Measurements from ENCODE around the gene NLRX1. TPM values are rescaled to one million over a fixed set of nuclear protein-coding genes. Genes with fewer than 3 reads are reported as not detected.

The NLRX1 gene
- total RNA-seq, 4 donors from 2014 or later = 8.3 to 28.6 (median 21.3) TPM

DNA sequence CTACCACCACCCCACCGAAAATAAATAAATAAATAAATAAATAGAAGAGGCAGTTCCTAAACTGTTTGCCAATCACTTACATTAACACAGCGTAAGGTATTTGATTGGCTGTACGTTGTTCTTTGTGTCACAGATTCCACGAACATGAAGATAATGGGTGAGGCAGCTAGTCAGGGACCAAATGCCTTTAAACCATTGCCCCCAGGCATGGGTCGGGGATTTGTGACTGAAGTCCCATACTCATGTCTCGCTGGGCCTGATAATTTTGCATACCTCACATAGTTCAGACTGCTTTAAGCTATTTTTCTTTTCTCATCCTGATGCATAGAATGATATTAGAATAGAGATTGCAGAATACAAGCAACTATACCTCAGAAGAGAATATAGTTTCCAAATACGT is 34.0 kb downstream of the NLRX1 start:
- no peaks in the 10 kb centered on the region for H3K36me3 ChIP-seq
- no peak overlapping the region for H3K4me3 ChIP-seq
- DNase-seq = peak in 2 of 3 donors; percentile 2 to 10
- TF ChIP-seq, protein P1, sequence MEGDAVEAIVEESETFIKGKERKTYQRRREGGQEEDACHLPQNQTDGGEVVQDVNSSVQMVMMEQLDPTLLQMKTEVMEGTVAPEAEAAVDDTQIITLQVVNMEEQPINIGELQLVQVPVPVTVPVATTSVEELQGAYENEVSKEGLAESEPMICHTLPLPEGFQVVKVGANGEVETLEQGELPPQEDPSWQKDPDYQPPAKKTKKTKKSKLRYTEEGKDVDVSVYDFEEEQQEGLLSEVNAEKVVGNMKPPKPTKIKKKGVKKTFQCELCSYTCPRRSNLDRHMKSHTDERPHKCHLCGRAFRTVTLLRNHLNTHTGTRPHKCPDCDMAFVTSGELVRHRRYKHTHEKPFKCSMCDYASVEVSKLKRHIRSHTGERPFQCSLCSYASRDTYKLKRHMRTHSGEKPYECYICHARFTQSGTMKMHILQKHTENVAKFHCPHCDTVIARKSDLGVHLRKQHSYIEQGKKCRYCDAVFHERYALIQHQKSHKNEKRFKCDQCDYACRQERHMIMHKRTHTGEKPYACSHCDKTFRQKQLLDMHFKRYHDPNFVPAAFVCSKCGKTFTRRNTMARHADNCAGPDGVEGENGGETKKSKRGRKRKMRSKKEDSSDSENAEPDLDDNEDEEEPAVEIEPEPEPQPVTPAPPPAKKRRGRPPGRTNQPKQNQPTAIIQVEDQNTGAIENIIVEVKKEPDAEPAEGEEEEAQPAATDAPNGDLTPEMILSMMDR (IDR thresholded peaks at IDR 0.05) = no peak
- no peak for TF ChIP-seq POLR2A (IDR thresholded peaks at IDR 0.05)
- no peaks in the 10 kb centered on the region for H3K27me3 ChIP-seq
- H3K27ac ChIP-seq = no peak overlapping the region
- H3K9me3 ChIP-seq = no peaks in the 10 kb centered on the region
- H3K4me1 ChIP-seq = peaks cover 0 to 8% (median 7%) of the 10 kb centered on the region in 4 donors

DNA sequence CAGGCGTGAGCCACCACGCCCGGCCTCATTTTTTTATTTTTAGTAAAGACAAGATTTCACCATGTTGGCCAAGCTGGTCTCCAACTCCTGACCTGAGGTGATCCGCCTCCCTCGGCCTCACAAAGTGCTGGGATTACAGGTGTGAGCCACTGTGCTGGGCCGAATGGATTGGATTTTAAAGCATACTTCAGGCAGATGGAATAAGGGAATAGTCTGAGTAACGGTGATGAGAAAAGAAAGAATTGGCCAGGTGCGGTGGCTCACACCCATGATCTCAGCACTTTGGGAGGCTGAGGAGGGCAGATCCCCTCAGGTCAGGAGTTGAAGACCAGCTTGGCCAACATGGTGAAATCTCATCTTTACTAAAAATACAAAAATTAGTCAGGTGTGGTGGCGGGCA is 35.5 kb downstream of the NLRX1 start:
- H3K27me3 ChIP-seq = no peaks in the 10 kb centered on the region
- DNase-seq = peak in 2 of 3 donors; percentile 10 to 34
- TF ChIP-seq, protein P1 (IDR thresholded peaks at IDR 0.05) = no peak
- TF ChIP-seq POLR2A (IDR thresholded peaks at IDR 0.05) = no peak
- H3K4me1 ChIP-seq = peaks cover 0 to 12% (median 10%) of the 10 kb centered on the region in 4 donors
- H3K27ac ChIP-seq = no peak overlapping the region
- H3K4me3 ChIP-seq = no peak overlapping the region
- no peaks in the 10 kb centered on the region for H3K36me3 ChIP-seq
- no peaks in the 10 kb centered on the region for H3K9me3 ChIP-seq

DNA sequence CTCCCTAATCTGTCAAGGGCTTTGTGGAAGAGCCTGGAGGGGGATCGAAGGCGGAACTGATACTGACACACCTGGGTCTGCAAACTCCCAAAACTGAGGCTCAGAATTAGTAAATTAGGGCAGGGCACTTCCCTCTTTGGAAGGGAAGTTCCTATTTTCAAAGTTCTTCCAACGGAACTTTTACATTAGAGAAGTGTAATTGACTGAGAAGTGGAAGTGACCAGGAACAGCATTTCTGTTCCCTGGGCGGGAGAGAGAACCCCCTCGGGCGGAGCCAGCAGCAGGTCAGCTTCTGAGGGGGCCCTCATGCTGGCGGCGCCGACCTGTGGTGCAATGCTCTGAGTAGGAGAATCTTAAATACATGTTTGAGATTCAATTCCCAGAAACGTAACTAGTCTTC is 36.6 kb downstream of the NLRX1 start:
- peaks cover 0 to 12% (median 10%) of the 10 kb centered on the region in 4 donors for H3K4me1 ChIP-seq
- H3K27me3 ChIP-seq = no peaks in the 10 kb centered on the region
- DNase-seq = peak in 1 of 3 donors; percentile 50
- TF ChIP-seq POLR2A (IDR thresholded peaks at IDR 0.05) = no peak
- TF ChIP-seq, protein P1 (IDR thresholded peaks at IDR 0.05) = no peak
- no peaks in the 10 kb centered on the region for H3K9me3 ChIP-seq
- H3K4me3 ChIP-seq = peak overlapping the region in 1 of 4 donors; percentile 78
- peak overlapping the region in 2 of 4 donors; percentile 90 to 95 for H3K27ac ChIP-seq
- no peaks in the 10 kb centered on the region for H3K36me3 ChIP-seq

DNA sequence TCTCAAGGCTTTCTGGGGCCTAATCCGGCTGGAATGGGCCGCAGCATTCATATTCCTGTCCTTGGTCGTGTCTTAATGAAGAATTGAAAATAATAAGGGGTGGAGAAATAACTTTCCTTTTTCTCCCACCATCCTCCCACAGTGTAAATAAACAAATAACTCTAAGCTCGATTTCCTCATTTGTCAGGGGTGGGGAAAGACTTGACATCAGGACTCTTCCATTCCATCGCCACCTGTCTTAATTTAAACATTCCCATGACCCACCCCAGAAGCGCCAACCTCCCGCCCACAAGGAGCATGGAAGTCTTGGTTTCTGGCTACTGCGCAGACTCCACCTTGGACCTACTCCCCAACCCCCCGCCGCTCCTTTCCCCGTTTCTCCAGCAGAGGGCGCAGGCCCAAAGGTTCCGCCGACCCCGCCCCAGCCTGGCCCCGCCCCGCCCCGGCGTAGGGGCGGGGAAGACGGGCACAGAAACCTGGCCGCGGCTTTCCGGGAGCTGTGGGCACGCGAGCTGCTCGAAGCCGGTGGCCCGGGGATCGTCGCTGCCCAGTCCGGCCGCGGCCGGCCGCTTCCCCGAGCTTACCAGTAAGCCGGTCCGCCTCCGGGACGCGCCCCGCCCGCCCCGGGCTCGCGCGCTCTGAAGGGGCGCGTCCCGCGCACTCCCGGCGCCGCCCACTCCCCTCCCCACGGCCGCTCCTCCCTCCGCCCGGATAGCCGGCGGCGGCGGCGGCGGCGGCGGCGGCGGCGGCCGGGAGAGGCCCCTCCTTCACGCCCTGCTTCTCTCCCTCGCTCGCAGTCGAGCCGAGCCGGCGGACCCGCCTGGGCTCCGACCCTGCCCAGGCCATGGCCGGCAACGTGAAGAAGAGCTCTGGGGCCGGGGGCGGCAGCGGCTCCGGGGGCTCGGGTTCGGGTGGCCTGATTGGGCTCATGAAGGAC is 37.3 kb downstream of the NLRX1 start, which contains the start of gene CBL:
TSS of gene CBL (plus strand) at position 766 of the 937 bp plus-strand sequence. CDS start at position 845, 79 bp downstream.
- Histone ChIP-seq H3K27me3 (no peaks in the 10 kb centered on the region), H3K4me1 (peaks cover 0 to 12% (median 10%) of the 10 kb centered on the region in 4 donors), H3K4me3 (peak within 1 kb of the TSS; percentile 78 to 100 (median 96)), H3K36me3 (no peaks in the 10 kb centered on the region), H3K9me3 (no peaks in the 10 kb centered on the region), H3K27ac (peak within 1 kb of the TSS; percentile 90 to 97 (median 94))
- peak; percentile 96 to 98 (median 97) for DNase-seq
- TF ChIP-seq, protein P1 (IDR thresholded peaks at IDR 0.05) = peak; percentile 79 to 97 (median 86)
- TF ChIP-seq POLR2A (IDR thresholded peaks at IDR 0.05) = peak; percentile 49 to 61

DNA sequence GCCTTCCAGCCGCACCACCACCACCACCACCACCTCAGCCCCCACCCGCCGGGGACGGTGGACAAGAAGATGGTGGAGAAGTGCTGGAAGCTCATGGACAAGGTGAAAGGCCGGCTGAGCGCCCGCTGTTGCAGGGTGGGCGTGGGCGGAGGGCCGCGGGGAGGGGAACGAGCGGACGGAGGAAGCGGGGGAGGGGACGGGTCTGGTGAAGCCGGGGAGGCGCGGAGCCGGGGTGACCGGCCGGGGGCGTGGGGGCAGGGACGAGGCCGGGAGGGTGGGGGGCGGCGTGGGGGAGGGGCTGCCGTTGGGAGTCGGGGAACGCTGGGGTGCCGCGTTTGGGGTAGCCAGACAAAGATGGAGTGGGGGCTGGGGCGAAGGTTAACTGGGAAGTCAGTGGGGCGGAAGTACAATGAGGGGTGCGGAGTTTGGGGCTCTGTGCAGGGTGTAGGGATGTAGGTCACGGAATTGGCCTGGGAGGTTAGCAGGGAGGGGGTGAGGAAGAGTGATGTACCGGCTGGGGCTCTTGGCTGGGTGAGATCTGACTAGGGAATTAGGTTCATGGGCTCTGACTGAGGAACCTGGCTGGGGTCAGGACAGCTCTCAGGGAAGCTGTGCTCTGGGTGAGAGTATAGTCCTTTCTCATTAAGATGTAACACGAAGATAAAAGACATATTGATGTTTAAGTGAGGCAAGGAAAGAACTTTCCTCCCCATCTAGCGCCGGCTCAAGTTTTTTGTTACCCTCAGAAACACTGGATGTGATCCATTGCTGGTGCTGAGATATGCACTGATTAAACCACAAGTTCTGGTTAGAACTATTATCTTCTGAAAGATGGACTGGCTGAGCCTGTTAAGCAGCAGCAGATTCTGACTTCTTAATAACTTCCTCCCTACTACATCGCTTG is 38.2 kb downstream of the NLRX1 start:
- no peak for TF ChIP-seq POLR2A (IDR thresholded peaks at IDR 0.05)
- TF ChIP-seq, protein P1 (IDR thresholded peaks at IDR 0.05) = no peak
- no peaks in the 10 kb centered on the region for H3K27me3 ChIP-seq
- peak overlapping the region; percentile 90 to 97 (median 94) for H3K27ac ChIP-seq
- H3K36me3 ChIP-seq = no peaks in the 10 kb centered on the region
- peak overlapping the region; percentile 78 to 100 (median 96) for H3K4me3 ChIP-seq
- no peaks in the 10 kb centered on the region for H3K9me3 ChIP-seq
- DNase-seq = peak in 2 of 3 donors; percentile 65 to 73
- H3K4me1 ChIP-seq = peaks cover 0 to 12% (median 10%) of the 10 kb centered on the region in 4 donors
